HepG2 (cell line): ENCODE data around the gene AZI2. TPM values are rescaled to one million over a fixed set of nuclear protein-coding genes. Genes with fewer than 3 reads are reported as not detected.

ENCODE experiments used
- AGO2 ChIP-seq: fragments of 200-400 bp; formaldehyde crosslinking; optimal IDR thresholded peaks from 2 replicates; pipeline ENCODE3; 2017; ENCODE audit warnings: mild to moderate bottlenecking, low read depth, low read length, moderate library complexity
- AHR ChIP-seq: IDR thresholded peaks from 2 replicates; pipeline ENCODE4 v1.6.1; 2018; ENCODE audit warnings: missing genetic modification reagents, missing compliant biosample characterization
- ARNT2 ChIP-seq: sonication (generic); formaldehyde crosslinking; IDR thresholded peaks from 2 replicates; pipeline ENCODE4 v1.8.0; 2022; ENCODE audit warnings: mild to moderate bottlenecking, low read depth, missing genetic modification reagents, moderate library complexity
- DNMT1 ChIP-seq: sonication (generic); formaldehyde crosslinking; IDR thresholded peaks from 2 replicates; pipeline ENCODE4 v1.5.1; 2020; ENCODE audit warnings: mild to moderate bottlenecking, missing genetic modification reagents
- FIP1L1 ChIP-seq: fragments of 200-400 bp; formaldehyde crosslinking; IDR thresholded peaks from 2 replicates; pipeline ENCODE4 v1.6.1; 2018; ENCODE audit warnings: low read depth, mild to moderate bottlenecking, low read length, moderate library complexity, borderline replicate concordance; ENCODE audit not compliant: insufficient read depth
- HOMEZ ChIP-seq: IDR thresholded peaks from 2 replicates; pipeline ENCODE4 v1.6.1; 2016; ENCODE audit warnings: low read depth
- PHF5A ChIP-seq: IDR thresholded peaks from one replicate; pipeline ENCODE4 v1.6.1; 2018; ENCODE audit warnings: low read depth, missing genetic modification reagents; ENCODE audit not compliant: unreplicated experiment
- PTBP1 ChIP-seq: fragments of 200-400 bp; formaldehyde crosslinking; IDR thresholded peaks from 2 replicates; pipeline ENCODE4 v1.6.1; 2018; ENCODE audit warnings: low read length, low read depth; ENCODE audit not compliant: poor library complexity, severe bottlenecking
- ZFP41 ChIP-seq: sonication (generic); formaldehyde crosslinking; IDR thresholded peaks from 2 replicates; pipeline ENCODE4 v1.4.0; 2020; ENCODE audit warnings: mild to moderate bottlenecking, missing genetic modification reagents, borderline replicate concordance
- ZHX2 ChIP-seq, 2 experiments: sonication (generic) in 1 of 2; formaldehyde crosslinking in 1 of 2; IDR thresholded peaks; 2 replicates each; pipeline versions ENCODE4 v1.6.1 to v1.9.0; 2014 to 2022; ENCODE audit warnings: antibody characterized with exemption in 1 of 2, borderline replicate concordance in 1 of 2, inconsistent platforms in 1 of 2, low read depth in 1 of 2, missing genetic modification reagents in 1 of 2
- ZNF142 ChIP-seq: sonication (generic); formaldehyde crosslinking; IDR thresholded peaks from 2 replicates; pipeline ENCODE4 v1.4.0; 2020; ENCODE audit warnings: missing genetic modification reagents
- ZNF274 ChIP-seq: sonication (generic); formaldehyde crosslinking; IDR thresholded peaks from 2 replicates; pipeline ENCODE4 v1.5.1; 2020; ENCODE audit warnings: mild to moderate bottlenecking, missing genetic modification reagents
- ZNF552 ChIP-seq: sonication (generic); formaldehyde crosslinking; IDR thresholded peaks from 2 replicates; pipeline ENCODE4 v1.9.0; 2022; ENCODE audit warnings: missing genetic modification reagents, mild to moderate bottlenecking, borderline replicate concordance
- polyA plus RNA-seq, 8 experiments: library from polyadenylated mRNA; depleted of rRNA in 3 of 8; stranded (reverse) in 7 of 8; unstranded in 1 of 8; fragments of >200 nt; fragmentation: Illumina TruSeq in 4 of 8; extraction: Trizol in 4 of 8; gene quantifications; 2 replicates each; pipeline versions ENCODE4 v1.2.1 to v1.2.3, GENCODE V29; 2011 to 2016; ENCODE audit warnings: low read depth in 4 of 8, missing spikeins in 1 of 8, mixed read lengths in 1 of 8; ENCODE audit not compliant: insufficient read depth in 1 of 8
- total RNA-seq, 5 experiments: library from RNA; depleted of rRNA; stranded (reverse); fragments of >200 nt; fragmentation: Illumina TruSeq; extraction: Trizol; gene quantifications; 2 replicates each; pipeline ENCODE4 v1.2.3, GENCODE V29; 2016; ENCODE audit warnings: low read depth in 1 of 5

AZI2 gene
- total and polyA plus RNA-seq, 2 of the 13 experiments (the other 11 are each of a cell fraction or from before 2014, with no cell fraction given): 43.7 to 49.8 TPM

- peak; percentile 41; the same call in 1 of the 2 replicates for TF ChIP-seq ZNF142 (CRISPR knock-in tag)
- peak; percentile 56 for TF ChIP-seq PHF5A (CRISPR knock-in tag)
- peak; percentile 83 for TF ChIP-seq ZNF552
- no peak; the same call in 1 of the 2 replicates for TF ChIP-seq HOMEZ (CRISPR knock-in tag)
- 0 out of 2 replicates have a peak, but pooled peaks have one; percentile 28 for TF ChIP-seq DNMT1 (CRISPR knock-in tag)
- TF ChIP-seq ZNF274 (CRISPR knock-in tag): peak; percentile 53; the same call in 1 of the 2 replicates
- peak; percentile 75; the same call in 1 of the 2 replicates for TF ChIP-seq ARNT2 (CRISPR knock-in tag)
- no peak for TF ChIP-seq ZFP41 (CRISPR knock-in tag)
- TF ChIP-seq ZHX2 (IDR thresholded peaks at IDR 0.05; ENCODE audit: low read depth): no peak
- peak; percentile 84; the same call in 1 of the 2 replicates for TF ChIP-seq ZHX2 (CRISPR knock-in tag; IDR thresholded peaks at IDR 0.05; ENCODE audit: borderline replicate concordance)
- no peak; the same call in 1 of the 2 replicates for TF ChIP-seq AHR (CRISPR knock-in tag)
- TF ChIP-seq FIP1L1: 0 out of 2 replicates have a peak, but pooled peaks have one; percentile 28
- no peak for TF ChIP-seq PTBP1
- peak; percentile 90 for TF ChIP-seq AGO2
Measured at GRCh38 chr3:28348629-28349468, at the start of gene AZI2, which contains the start of gene ZCWPW2 (continued).
